Measurements from ENCODE around the gene RAB11FIP4. TPM values are rescaled to one million over a fixed set of nuclear protein-coding genes. Genes with fewer than 3 reads are reported as not detected.

Gene RAB11FIP4
- total and polyA plus RNA-seq, 2 of the 8 experiments (the other 6 are each of a cell fraction or from before 2014, with no cell fraction given), result 21.7 to 53.2 TPM

GRCh38 chr17:31479524-31479923 is 88.0 kb downstream of the RAB11FIP4 start (continued):
- TF ChIP-seq CHD7 (IDR thresholded peaks at IDR 0.05; ENCODE audit: insufficient replicate concordance, low read length) (no peak), KDM4A (IDR thresholded peaks at IDR 0.05; ENCODE audit: low read depth, low read length, severe bottlenecking) (no peak), TEAD4 (IDR thresholded peaks at IDR 0.05; ENCODE audit: low read depth, low read length) (no peak), RXRA (IDR thresholded peaks at IDR 0.05; ENCODE audit: insufficient read depth, low read depth, low read length) (no peak), CBX8 (IDR thresholded peaks at IDR 0.05; ENCODE audit: borderline replicate concordance, low read depth, low read length) (no peak), ASH2L (IDR thresholded peaks at IDR 0.05; ENCODE audit: low read length) (no peak), CHD2 (IDR thresholded peaks at IDR 0.05; ENCODE audit: low read length) (no peak), BCL11A (IDR thresholded peaks at IDR 0.05; ENCODE audit: low read depth in 2 of 2, low read length in 2 of 2) (no peak)
